Measurements from ENCODE around the gene UQCC2. TPM values are rescaled to one million over a fixed set of nuclear protein-coding genes. Genes with fewer than 3 reads are reported as not detected.

UQCC2 gene
- total RNA-seq, 1 donor from 2014 or later, result 39.6 TPM

DNA sequence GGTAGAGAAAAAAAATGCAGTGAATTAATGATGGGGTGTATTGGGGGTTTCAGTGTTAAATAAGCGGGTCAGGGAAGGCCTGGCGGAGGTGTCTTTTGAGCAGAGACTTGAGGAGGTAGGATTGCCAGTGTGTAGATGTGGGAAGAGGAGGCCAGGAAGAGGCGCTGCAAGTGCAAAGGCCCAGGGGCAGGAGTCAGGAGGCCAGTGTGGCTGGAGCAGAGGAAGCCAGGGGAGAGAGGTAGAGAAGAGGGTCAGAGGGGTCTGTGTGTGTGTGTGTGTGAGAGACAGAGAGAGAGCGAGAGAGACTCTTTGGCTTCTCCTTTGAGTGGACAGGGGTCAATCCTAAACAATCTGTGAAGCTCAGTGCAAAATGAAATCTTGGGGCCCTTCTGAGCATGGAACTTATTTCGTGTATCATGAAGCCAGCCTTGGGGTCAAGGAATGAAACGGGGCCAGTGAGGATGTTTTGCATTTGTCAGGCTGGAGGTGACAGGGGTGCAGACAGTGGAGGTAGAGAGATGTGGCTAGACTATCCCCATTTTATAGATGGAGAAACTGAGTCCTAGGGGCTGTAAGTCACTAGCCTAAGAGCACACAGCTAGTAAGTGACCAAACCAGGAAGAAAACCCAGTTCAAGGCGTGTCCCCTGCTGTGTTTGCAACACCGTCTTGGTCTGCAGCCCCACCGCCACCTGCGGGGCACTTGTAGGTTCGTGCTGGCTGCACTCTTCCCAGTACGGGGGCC, 44.9 kb upstream of the UQCC2 start:
- H3K9me3 ChIP-seq, result no peaks in the 10 kb centered on the region
- TF ChIP-seq, protein P1, sequence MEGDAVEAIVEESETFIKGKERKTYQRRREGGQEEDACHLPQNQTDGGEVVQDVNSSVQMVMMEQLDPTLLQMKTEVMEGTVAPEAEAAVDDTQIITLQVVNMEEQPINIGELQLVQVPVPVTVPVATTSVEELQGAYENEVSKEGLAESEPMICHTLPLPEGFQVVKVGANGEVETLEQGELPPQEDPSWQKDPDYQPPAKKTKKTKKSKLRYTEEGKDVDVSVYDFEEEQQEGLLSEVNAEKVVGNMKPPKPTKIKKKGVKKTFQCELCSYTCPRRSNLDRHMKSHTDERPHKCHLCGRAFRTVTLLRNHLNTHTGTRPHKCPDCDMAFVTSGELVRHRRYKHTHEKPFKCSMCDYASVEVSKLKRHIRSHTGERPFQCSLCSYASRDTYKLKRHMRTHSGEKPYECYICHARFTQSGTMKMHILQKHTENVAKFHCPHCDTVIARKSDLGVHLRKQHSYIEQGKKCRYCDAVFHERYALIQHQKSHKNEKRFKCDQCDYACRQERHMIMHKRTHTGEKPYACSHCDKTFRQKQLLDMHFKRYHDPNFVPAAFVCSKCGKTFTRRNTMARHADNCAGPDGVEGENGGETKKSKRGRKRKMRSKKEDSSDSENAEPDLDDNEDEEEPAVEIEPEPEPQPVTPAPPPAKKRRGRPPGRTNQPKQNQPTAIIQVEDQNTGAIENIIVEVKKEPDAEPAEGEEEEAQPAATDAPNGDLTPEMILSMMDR (IDR thresholded peaks at IDR 0.05), result no peak
- H3K27me3 ChIP-seq (ENCODE audit: low read depth), result no peaks in the 10 kb centered on the region
- ATAC-seq (no peak), DNase-seq (no peak)
- H3K36me3 ChIP-seq, result no peaks in the 10 kb centered on the region
- H3K4me3 ChIP-seq, result no peak overlapping the region
- intact Hi-C loops (cut with DNase I), result no loop called here
- no peak overlapping the region for H3K27ac ChIP-seq
- no peaks in the 10 kb centered on the region for H3K4me1 ChIP-seq

DNA sequence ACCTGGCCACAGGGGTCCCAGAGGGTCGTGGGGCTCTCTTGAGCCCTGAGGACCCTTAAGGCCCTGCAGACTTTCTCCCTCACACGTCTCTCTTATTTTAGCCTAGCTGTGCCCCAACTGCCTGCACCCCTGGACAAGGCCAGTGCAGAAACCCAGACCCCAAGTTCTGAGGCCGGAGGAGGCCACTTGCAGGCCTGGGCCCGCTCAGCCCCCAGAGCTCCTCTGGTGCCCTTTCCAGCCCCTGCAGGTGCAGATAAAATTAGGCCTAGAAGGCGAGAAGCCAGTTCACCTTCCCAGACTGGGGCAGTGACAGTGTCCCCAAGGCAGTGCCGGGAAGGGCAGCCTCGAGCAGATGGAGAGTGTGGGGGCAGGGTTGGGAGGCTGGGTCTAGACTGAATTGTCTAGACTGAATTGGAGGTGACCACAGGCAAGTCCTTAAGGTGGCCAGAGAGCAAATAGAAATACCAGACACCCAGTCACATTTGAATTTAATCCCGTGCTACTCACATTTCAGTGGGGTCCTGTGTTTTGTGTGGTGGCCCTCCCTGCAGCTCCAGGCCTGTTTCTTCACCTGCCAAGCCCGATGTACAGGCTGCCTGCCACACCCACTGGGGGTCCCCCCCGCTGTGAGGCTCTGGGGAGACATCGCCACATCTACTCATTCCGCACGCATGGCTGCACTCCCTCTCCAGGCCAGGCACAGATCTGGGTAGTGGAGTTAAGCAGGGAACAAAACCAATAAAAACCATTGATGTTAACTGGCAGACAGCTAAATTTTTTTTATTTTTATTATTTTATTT, 43.8 kb upstream of the UQCC2 start:
- Histone ChIP-seq H3K4me3 (no peak overlapping the region), H3K27ac (no peak overlapping the region), H3K27me3 (ENCODE audit: low read depth) (no peaks in the 10 kb centered on the region), H3K9me3 (no peaks in the 10 kb centered on the region), H3K36me3 (no peaks in the 10 kb centered on the region), H3K4me1 (no peaks in the 10 kb centered on the region)
- TF ChIP-seq, protein P1 (IDR thresholded peaks at IDR 0.05), result no peak
- intact Hi-C loops (cut with DNase I), result no loop called here
- DNase-seq (no peak), ATAC-seq (no peak)

DNA sequence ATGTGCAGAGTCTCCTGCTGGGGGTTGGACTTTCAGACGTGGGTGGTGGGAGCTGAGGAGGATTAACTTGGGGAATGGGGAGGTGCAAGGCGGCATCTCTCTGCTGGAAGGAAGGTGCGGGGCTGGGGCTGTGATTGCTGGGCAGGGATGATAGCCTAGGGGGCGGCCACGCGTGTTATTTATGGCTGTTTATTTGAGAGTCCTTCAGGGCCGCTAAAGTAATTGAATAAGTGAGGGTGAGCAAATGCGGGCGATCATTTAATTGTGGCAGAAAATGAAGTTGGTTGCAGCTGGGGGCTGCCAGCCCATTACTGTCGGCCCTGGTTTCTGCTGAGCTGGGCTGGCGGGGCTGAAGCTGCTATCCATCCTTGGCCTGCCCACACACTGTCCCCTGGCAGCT, 42.7 kb upstream of the UQCC2 start:
- no peaks in the 10 kb centered on the region for H3K9me3 ChIP-seq
- no peaks in the 10 kb centered on the region for H3K36me3 ChIP-seq
- intact Hi-C loops (cut with DNase I), result no loop called here
- H3K4me3 ChIP-seq, result no peak overlapping the region
- H3K4me1 ChIP-seq, result no peaks in the 10 kb centered on the region
- TF ChIP-seq, protein P1 (IDR thresholded peaks at IDR 0.05), result no peak
- DNase-seq, result no peak
- ATAC-seq, result no peak
- H3K27ac ChIP-seq, result no peak overlapping the region
- no peaks in the 10 kb centered on the region for H3K27me3 ChIP-seq (ENCODE audit: low read depth)

DNA sequence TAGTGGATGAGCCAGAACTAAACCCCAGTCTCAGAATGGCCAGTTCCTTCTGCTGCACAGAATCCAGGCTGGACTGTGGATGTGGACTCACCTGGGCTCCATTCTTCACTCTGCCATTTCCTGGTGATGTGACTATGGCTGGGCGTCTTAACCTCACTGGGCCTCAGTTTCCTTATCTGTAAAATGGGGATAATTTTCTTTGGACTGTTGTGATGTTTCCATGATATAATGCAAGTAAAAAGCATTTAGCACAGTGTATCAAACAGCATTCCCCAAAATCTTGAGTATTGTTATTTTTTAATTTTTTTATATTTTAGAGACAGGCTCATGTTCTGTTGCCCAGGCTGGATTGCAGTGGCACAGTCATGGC, 41.1 kb upstream of the UQCC2 start:
- H3K36me3 ChIP-seq, result no peaks in the 10 kb centered on the region
- TF ChIP-seq, protein P1 (IDR thresholded peaks at IDR 0.05), result no peak
- no peaks in the 10 kb centered on the region for H3K4me1 ChIP-seq
- no peak overlapping the region for H3K4me3 ChIP-seq
- ATAC-seq (no peak), DNase-seq (no peak)
- H3K27me3 ChIP-seq (ENCODE audit: low read depth), result no peaks in the 10 kb centered on the region
- no peak overlapping the region for H3K27ac ChIP-seq
- H3K9me3 ChIP-seq, result no peaks in the 10 kb centered on the region
- intact Hi-C loops (cut with DNase I), result no loop called here

DNA sequence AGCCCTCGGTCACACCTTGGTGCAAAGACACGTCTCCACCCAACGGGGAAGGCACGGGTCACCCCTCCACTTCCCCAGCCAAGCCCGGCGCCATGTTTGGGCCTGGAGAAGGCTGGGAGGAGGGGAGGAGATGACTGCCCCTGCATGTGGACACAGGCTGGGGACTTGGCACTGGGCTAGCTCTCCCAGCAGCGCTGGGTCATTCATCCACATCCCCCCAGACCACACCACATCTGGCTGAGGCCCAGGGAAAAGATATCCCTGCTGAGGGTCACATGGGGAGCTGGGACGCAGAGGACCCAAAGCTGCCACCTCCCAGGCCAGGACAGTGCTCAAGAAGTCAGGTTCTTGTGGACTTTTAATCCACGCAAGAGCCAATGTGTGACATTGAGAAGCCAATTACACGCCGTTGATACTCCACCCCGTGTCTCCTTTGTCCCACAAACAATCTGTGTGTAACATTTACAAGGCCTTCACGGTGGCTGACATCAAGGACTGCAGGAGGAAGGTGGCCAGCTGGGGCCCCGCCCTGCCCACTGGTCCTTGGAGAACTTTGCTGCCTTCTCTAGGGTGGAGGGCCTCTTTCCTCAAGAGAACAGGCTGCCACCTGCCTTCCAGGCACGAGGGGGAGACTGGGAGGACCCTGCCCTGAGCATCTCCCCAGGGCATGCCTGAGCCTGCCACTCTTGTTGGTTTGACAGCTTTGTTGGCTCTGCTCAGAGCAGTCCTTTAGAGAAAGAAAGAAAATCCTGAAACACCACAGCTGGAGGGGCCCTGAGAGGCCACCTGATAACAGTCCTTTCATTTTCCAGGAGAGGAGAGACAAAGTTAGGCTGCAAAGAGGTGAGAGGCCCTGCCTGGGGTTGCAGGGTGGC, 40.5 kb upstream of the UQCC2 start:
- ATAC-seq (no peak), DNase-seq (no peak)
- intact Hi-C loops (cut with DNase I), result no loop called here
- no peaks in the 10 kb centered on the region for H3K9me3 ChIP-seq
- no peaks in the 10 kb centered on the region for H3K36me3 ChIP-seq
- no peaks in the 10 kb centered on the region for H3K27me3 ChIP-seq (ENCODE audit: low read depth)
- TF ChIP-seq, protein P1 (IDR thresholded peaks at IDR 0.05), result no peak
- H3K27ac ChIP-seq, result no peak overlapping the region
- no peaks in the 10 kb centered on the region for H3K4me1 ChIP-seq
- H3K4me3 ChIP-seq, result no peak overlapping the region

All from lower lobe of right lung (tissue), 2 donors.